Measurements from ENCODE around the gene ZNF865. TPM values are rescaled to one million over a fixed set of nuclear protein-coding genes. Genes with fewer than 3 reads are reported as not detected.

The ZNF865 gene
- total RNA-seq, 1 donor, result 3.3 TPM

GRCh38 chr19:55598034-55598433 lies 7.4 kb upstream of the ZNF865 start:
- no peaks in the 10 kb centered on the region for H3K27me3 ChIP-seq (ENCODE audit: insufficient read depth, low read length)
- peaks cover 13% of the 10 kb centered on the region for H3K4me1 ChIP-seq (ENCODE audit: insufficient read depth, low read length)
- H3K9me3 ChIP-seq (ENCODE audit: low read depth, low read length), result no peaks in the 10 kb centered on the region
- H3K4me3 ChIP-seq (ENCODE audit: low read length), result no peak overlapping the region

- peak overlapping the region; percentile 94 for H3K4me3 ChIP-seq (ENCODE audit: low read length)
- no peaks in the 10 kb centered on the region for H3K9me3 ChIP-seq (ENCODE audit: low read depth, low read length)
- H3K4me1 ChIP-seq (ENCODE audit: insufficient read depth, low read length), result peaks cover 16% of the 10 kb centered on the region
- no peaks in the 10 kb centered on the region for H3K27me3 ChIP-seq (ENCODE audit: insufficient read depth, low read length)
Measured at GRCh38 chr19:55598719-55599467, 6.6 kb upstream of the ZNF865 start.

DNA sequence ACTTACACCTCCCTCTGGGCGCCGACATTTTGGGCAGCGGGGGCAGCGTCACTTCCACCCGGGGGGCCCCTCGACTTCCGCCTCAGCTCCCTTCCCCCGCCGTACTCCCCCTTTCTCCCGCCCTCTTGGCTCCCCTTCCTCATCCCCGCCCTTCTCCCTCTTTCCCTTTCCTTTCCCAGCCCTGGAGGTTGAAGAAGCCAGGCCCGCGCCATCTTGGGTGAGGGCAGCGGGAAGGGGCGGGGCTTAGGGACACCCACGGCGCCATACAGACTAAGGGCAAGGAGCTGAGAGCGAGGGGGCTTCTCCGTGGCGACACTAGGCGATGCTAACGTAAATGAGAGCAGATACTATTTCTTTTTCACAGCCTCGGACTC lies 6.0 kb upstream of the ZNF865 start, which contains the start of gene FIZ1:
Gene FIZ1 (minus strand): TSS at position 50 of the 374 bp plus-strand sequence. CDS start 1,652 bp downstream, outside the sequence.
- H3K27me3 ChIP-seq (ENCODE audit: insufficient read depth, low read length), result no peaks in the 10 kb centered on the region
- peaks cover 21% of the 10 kb centered on the region for H3K4me1 ChIP-seq (ENCODE audit: insufficient read depth, low read length)
- H3K9me3 ChIP-seq (ENCODE audit: low read depth, low read length), result no peaks in the 10 kb centered on the region
- peak within 1 kb of the TSS; percentile 94 for H3K4me3 ChIP-seq (ENCODE audit: low read length)

GRCh38 chr19:55599842-55600661 lies 5.4 kb upstream of the ZNF865 start, which contains the start of gene ZNF524:
Gene ZNF524, plus strand, starts transcription at chr19:55600288. Its CDS starts 1,825 bp downstream, at chr19:55602113.
- peaks cover 26% of the 10 kb centered on the region for H3K4me1 ChIP-seq (ENCODE audit: insufficient read depth, low read length)
- peak within 1 kb of the TSS; percentile 94 for H3K4me3 ChIP-seq (ENCODE audit: low read length)
- H3K27me3 ChIP-seq (ENCODE audit: insufficient read depth, low read length), result no peaks in the 10 kb centered on the region
- no peaks in the 10 kb centered on the region for H3K9me3 ChIP-seq (ENCODE audit: low read depth, low read length)

GRCh38 chr19:55600662-55601028 lies 4.8 kb upstream of the ZNF865 start:
- Histone ChIP-seq H3K4me1 (ENCODE audit: insufficient read depth, low read length) (peaks cover 26% of the 10 kb centered on the region), H3K9me3 (ENCODE audit: low read depth, low read length) (no peaks in the 10 kb centered on the region), H3K4me3 (ENCODE audit: low read length) (peak overlapping the region; percentile 94), H3K27me3 (ENCODE audit: insufficient read depth, low read length) (no peaks in the 10 kb centered on the region)

DNA sequence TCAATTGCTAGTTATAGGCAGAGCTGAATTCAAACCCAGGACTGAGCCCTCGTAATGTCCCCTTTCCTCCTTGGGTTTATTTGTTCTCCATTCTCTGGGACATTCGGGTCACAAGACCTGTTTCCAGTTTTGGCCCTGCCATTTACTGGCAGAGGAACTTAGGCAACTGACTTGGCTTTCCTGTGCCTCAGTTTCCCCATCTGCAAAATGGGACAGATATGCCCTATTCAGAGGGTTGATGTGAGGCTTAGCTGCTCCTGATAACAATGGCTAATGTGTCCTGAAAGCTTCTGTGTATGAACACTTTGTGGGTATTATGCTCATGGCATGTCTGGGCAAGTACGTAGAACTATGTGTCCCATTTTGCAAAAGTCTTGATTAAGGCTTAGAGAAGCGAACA lies 4.4 kb upstream of the ZNF865 start:
- Histone ChIP-seq H3K4me3 (ENCODE audit: low read length) (peak overlapping the region; percentile 94), H3K4me1 (ENCODE audit: insufficient read depth, low read length) (peaks cover 30% of the 10 kb centered on the region), H3K9me3 (ENCODE audit: low read depth, low read length) (no peaks in the 10 kb centered on the region), H3K27me3 (ENCODE audit: insufficient read depth, low read length) (no peaks in the 10 kb centered on the region)

DNA sequence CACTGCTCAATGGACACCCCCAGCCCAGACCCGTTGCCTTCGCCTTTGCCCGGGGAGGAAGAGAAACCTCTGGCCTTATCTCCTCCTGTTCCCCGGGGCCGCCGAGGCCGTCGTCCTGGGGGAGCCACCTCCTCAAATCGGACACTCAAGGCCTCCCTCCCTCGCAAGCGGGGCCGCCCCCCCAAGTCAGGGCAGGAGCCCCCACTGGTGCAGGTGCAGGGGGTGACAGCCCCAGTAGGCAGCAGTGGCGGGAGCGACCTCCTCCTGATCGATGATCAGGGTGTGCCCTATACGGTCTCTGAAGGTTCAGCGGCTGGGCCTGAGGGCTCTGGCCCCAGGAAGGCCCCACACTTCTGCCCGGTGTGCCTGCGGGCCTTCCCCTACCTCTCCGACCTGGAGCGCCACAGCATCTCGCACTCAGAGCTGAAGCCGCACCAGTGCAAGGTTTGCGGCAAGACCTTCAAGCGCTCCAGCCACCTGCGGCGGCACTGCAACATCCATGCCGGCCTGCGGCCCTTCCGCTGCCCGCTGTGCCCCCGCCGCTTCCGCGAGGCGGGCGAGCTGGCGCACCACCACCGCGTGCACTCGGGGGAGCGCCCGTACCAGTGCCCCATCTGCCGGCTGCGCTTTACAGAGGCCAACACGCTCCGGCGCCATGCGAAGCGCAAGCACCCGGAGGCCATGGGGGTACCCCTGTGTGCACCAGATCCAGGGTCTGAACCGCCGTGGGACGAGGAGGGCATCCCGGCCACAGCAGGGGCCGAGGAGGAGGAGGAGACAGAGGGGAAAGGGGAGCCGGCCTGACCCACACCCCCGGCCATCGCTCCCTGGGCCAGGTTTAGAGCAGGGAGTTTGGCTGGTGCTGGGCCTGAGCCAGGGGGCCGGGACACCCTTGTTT lies 3.1 kb upstream of the ZNF865 start:
- peaks cover 42% of the 10 kb centered on the region for H3K4me1 ChIP-seq (ENCODE audit: insufficient read depth, low read length)
- H3K27me3 ChIP-seq (ENCODE audit: insufficient read depth, low read length), result no peaks in the 10 kb centered on the region
- H3K9me3 ChIP-seq (ENCODE audit: low read depth, low read length), result no peaks in the 10 kb centered on the region
- no peak overlapping the region for H3K4me3 ChIP-seq (ENCODE audit: low read length)

GRCh38 chr19:55603115-55603514 lies 2.3 kb upstream of the ZNF865 start:
- no peaks in the 10 kb centered on the region for H3K9me3 ChIP-seq (ENCODE audit: low read depth, low read length)
- peaks cover 46% of the 10 kb centered on the region for H3K4me1 ChIP-seq (ENCODE audit: insufficient read depth, low read length)
- H3K4me3 ChIP-seq (ENCODE audit: low read length), result no peak overlapping the region
- H3K27me3 ChIP-seq (ENCODE audit: insufficient read depth, low read length), result no peaks in the 10 kb centered on the region

- H3K9me3 ChIP-seq (ENCODE audit: low read depth, low read length), result no peaks in the 10 kb centered on the region
- H3K4me1 ChIP-seq (ENCODE audit: insufficient read depth, low read length), result peaks cover 47% of the 10 kb centered on the region
- no peak overlapping the region for H3K4me3 ChIP-seq (ENCODE audit: low read length)
- no peaks in the 10 kb centered on the region for H3K27me3 ChIP-seq (ENCODE audit: insufficient read depth, low read length)
Measured at GRCh38 chr19:55603581-55604292, 1.7 kb upstream of the ZNF865 start.

DNA sequence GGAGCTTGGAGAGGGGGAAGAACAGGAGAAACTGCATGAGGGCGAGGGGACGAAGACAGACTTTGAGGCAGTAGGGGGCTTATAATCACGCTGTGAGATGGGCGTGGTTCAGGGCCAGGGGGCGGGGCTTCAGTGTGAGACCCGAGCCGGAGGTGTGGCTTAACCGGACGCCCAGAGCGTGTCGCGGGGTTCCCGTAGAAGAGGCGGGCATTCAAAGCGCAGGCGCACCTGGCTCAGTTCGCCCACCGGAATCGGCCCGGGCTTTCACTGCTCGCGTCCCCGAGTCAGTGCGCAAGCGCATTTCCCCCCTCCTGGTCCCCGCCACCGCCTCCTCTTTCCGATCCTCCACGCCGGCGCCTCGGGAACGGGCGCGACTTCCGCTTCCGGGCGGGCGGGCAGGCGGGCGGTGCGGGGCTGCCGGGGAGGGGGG lies 225 bp upstream of the ZNF865 start:
- Histone ChIP-seq H3K4me1 (ENCODE audit: insufficient read depth, low read length) (peaks cover 55% of the 10 kb centered on the region), H3K4me3 (ENCODE audit: low read length) (peak overlapping the region; percentile 76), H3K27me3 (ENCODE audit: insufficient read depth, low read length) (no peaks in the 10 kb centered on the region), H3K9me3 (ENCODE audit: low read depth, low read length) (no peaks in the 10 kb centered on the region)

GRCh38 chr19:55606471-55606787 lies 982 bp downstream of the ZNF865 start:
- no peaks in the 10 kb centered on the region for H3K9me3 ChIP-seq (ENCODE audit: low read depth, low read length)
- peaks cover 49% of the 10 kb centered on the region for H3K4me1 ChIP-seq (ENCODE audit: insufficient read depth, low read length)
- H3K27me3 ChIP-seq (ENCODE audit: insufficient read depth, low read length), result no peaks in the 10 kb centered on the region
- peak overlapping the region; percentile 76 for H3K4me3 ChIP-seq (ENCODE audit: low read length)

- Histone ChIP-seq H3K9me3 (ENCODE audit: low read depth, low read length) (no peaks in the 10 kb centered on the region), H3K4me1 (ENCODE audit: insufficient read depth, low read length) (peaks cover 50% of the 10 kb centered on the region), H3K4me3 (ENCODE audit: low read length) (no peak overlapping the region)
Measured at GRCh38 chr19:55606817-55607216, 1.4 kb downstream of the ZNF865 start.

GRCh38 chr19:55609326-55609725 lies 3.9 kb downstream of the ZNF865 start:
- Histone ChIP-seq H3K27me3 (ENCODE audit: insufficient read depth, low read length) (no peaks in the 10 kb centered on the region), H3K4me1 (ENCODE audit: insufficient read depth, low read length) (peaks cover 57% of the 10 kb centered on the region), H3K9me3 (ENCODE audit: low read depth, low read length) (no peaks in the 10 kb centered on the region), H3K4me3 (ENCODE audit: low read length) (no peak overlapping the region)

More at GRCh38 chr19:55606817-55607216, 1.4 kb downstream of the ZNF865 start:
- H3K27me3 ChIP-seq (ENCODE audit: insufficient read depth, low read length), result no peaks in the 10 kb centered on the region

GRCh38 chr19:55611300-55611982 lies 6.0 kb downstream of the ZNF865 start:
- Histone ChIP-seq H3K9me3 (ENCODE audit: low read depth, low read length) (no peaks in the 10 kb centered on the region), H3K4me1 (ENCODE audit: insufficient read depth, low read length) (peaks cover 43% of the 10 kb centered on the region), H3K4me3 (ENCODE audit: low read length) (no peak overlapping the region), H3K27me3 (ENCODE audit: insufficient read depth, low read length) (no peaks in the 10 kb centered on the region)
